Measurements from ENCODE around the gene MT1B. TPM values are rescaled to one million over a fixed set of nuclear protein-coding genes. Genes with fewer than 3 reads are reported as not detected.
A peak's percentile ranks its signal among the peaks of the same experiment; 100 is the strongest.

Gene MT1B
- total and polyA plus RNA-seq, 9 of the 15 experiments (the other 6 are each of a cell fraction or from before 2014, with no cell fraction given): not detected

DNA sequence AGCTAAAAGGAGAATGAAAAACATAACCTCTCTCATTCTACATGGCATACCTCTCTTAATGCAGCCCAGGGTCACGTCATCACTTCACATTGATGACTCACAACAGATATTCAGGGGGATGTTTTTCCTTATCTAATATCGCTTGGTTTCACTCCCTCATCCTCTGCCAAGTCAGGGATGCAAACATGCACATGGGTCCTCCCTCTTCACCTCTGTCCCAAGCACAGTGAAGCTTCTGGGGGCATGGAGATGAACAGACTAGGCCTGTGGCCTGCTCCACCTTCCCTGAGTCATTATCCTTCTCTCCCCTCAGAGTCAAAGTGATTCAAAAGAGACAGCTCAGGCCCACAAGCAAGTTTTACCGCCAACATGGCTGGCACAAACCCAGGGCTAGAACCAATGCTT, 45.6 kb upstream of the MT1B start:
- CTCF ChIA-PET (ENCODE audit: low intra/inter-chr PET ratio): no interaction called here
- TF ChIP-seq, protein P1, sequence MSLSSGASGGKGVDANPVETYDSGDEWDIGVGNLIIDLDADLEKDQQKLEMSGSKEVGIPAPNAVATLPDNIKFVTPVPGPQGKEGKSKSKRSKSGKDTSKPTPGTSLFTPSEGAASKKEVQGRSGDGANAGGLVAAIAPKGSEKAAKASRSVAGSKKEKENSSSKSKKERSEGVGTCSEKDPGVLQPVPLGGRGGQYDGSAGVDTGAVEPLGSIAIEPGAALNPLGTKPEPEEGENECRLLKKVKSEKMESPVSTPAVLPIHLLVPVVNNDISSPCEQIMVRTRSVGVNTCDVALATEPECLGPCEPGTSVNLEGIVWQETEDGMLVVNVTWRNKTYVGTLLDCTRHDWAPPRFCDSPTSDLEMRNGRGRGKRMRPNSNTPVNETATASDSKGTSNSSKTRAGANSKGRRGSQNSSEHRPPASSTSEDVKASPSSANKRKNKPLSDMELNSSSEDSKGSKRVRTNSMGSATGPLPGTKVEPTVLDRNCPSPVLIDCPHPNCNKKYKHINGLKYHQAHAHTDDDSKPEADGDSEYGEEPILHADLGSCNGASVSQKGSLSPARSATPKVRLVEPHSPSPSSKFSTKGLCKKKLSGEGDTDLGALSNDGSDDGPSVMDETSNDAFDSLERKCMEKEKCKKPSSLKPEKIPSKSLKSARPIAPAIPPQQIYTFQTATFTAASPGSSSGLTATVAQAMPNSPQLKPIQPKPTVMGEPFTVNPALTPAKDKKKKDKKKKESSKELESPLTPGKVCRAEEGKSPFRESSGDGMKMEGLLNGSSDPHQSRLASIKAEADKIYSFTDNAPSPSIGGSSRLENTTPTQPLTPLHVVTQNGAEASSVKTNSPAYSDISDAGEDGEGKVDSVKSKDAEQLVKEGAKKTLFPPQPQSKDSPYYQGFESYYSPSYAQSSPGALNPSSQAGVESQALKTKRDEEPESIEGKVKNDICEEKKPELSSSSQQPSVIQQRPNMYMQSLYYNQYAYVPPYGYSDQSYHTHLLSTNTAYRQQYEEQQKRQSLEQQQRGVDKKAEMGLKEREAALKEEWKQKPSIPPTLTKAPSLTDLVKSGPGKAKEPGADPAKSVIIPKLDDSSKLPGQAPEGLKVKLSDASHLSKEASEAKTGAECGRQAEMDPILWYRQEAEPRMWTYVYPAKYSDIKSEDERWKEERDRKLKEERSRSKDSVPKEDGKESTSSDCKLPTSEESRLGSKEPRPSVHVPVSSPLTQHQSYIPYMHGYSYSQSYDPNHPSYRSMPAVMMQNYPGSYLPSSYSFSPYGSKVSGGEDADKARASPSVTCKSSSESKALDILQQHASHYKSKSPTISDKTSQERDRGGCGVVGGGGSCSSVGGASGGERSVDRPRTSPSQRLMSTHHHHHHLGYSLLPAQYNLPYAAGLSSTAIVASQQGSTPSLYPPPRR (CRISPR knock-in tag; IDR thresholded peaks at IDR 0.05; ENCODE audit: borderline replicate concordance): no peak
- TF ChIP-seq DDX20 (tag; IDR thresholded peaks at IDR 0.05; ENCODE audit: low read depth) (no peak), ZNF23 (CRISPR knock-in tag; IDR thresholded peaks at IDR 0.05) (no peak), LEF1 (IDR thresholded peaks at IDR 0.05) (no peak), ARID1B (IDR thresholded peaks at IDR 0.05) (no peak), MIER1 (IDR thresholded peaks at IDR 0.05; ENCODE audit: low read depth) (no peak), ZNF311 (CRISPR knock-in tag; IDR thresholded peaks at IDR 0.05) (no peak), HMGXB4 (CRISPR knock-in tag; IDR thresholded peaks at IDR 0.05) (no peak), ZBED1 (IDR thresholded peaks at IDR 0.05) (no peak), ARHGAP35 (IDR thresholded peaks at IDR 0.05; ENCODE audit: partially characterized antibody) (no peak), CC2D1A (IDR thresholded peaks at IDR 0.05) (no peak), JUN (IDR thresholded peaks at IDR 0.05; ENCODE audit: borderline replicate concordance, low read depth, low read length) (0 out of 2 replicates have a peak, but pooled peaks have one; percentile 39), JUN (CRISPR knock-in tag; IDR thresholded peaks at IDR 0.05; ENCODE audit: borderline replicate concordance) (no peak), TAF15 (IDR thresholded peaks at IDR 0.05; ENCODE audit: low read depth, low read length) (no peak), HDGF (IDR thresholded peaks at IDR 0.05) (no peak)
- TF ChIP-seq, protein P2, sequence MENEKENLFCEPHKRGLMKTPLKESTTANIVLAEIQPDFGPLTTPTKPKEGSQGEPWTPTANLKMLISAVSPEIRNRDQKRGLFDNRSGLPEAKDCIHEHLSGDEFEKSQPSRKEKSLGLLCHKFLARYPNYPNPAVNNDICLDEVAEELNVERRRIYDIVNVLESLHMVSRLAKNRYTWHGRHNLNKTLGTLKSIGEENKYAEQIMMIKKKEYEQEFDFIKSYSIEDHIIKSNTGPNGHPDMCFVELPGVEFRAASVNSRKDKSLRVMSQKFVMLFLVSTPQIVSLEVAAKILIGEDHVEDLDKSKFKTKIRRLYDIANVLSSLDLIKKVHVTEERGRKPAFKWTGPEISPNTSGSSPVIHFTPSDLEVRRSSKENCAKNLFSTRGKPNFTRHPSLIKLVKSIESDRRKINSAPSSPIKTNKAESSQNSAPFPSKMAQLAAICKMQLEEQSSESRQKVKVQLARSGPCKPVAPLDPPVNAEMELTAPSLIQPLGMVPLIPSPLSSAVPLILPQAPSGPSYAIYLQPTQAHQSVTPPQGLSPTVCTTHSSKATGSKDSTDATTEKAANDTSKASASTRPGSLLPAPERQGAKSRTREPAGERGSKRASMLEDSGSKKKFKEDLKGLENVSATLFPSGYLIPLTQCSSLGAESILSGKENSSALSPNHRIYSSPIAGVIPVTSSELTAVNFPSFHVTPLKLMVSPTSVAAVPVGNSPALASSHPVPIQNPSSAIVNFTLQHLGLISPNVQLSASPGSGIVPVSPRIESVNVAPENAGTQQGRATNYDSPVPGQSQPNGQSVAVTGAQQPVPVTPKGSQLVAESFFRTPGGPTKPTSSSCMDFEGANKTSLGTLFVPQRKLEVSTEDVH (IDR thresholded peaks at IDR 0.05; ENCODE audit: low read depth, partially characterized antibody): no peak

More for the DNA sequence above, 45.6 kb upstream of the MT1B start:
- H3K4me2 ChIP-seq (ENCODE audit: insufficient read depth, low read length): no peak overlapping the region
- FAIRE-seq (no peak), ATAC-seq (no peak), DNase-seq (ENCODE audit: extremely low read depth in 1 of 4, low spot score in 3 of 4) (no peak)
- H4K20me1 ChIP-seq (replicated peaks; ENCODE audit: control insufficient read depth, insufficient read depth, low read length): no peaks in the 10 kb centered on the region
- in situ Hi-C loops (cut with MboI): no loop called here
- H3K4me3 ChIP-seq: no peak overlapping the region
- BruUV-seq (replicated peaks): no TSS peak
- intact Hi-C loops (cut with micrococcal nuclease): no loop called here
- H2AFZ ChIP-seq (ENCODE audit: low read depth, low read length): 0 out of 2 replicates have a peak overlapping the region, but pooled peaks have one; percentile 21
- 36% methylated on average over 3 of the region's 3 CpGs for WGBS (ENCODE audit: insufficient coverage, low coverage, missing lambda C conversion rate)
- no peaks in the 10 kb centered on the region for H3K36me3 ChIP-seq (ENCODE audit: control insufficient read depth, insufficient read depth, low read length)
- peaks cover 3 to 5% of the 10 kb centered on the region in 2 experiments; a peak in 2 of 5 replicates for H3K27me3 ChIP-seq (ENCODE audit: control insufficient read depth in 2 of 2, insufficient read depth in 2 of 2, low read length in 2 of 2)
- POLR2A ChIA-PET: interaction anchor here (0.7 to 1.5 kb wide), 2 partner anchors 14 to 155 kb away, joined by 3 read pairs; partner anchors contain the start of genes NUDT21 and OGFOD1
- H3K9me1 ChIP-seq (ENCODE audit: control insufficient read depth, insufficient read depth, low read length): no peaks in the 10 kb centered on the region
- peaks cover 27 to 29% of the 10 kb centered on the region in 2 experiments for H3K4me1 ChIP-seq (replicated peaks in 1 of 2; ENCODE audit: control insufficient read depth in 2 of 2, insufficient read depth in 2 of 2, low read length in 2 of 2)
- no peak overlapping the region for H3K9ac ChIP-seq (ENCODE audit: insufficient read depth in 1 of 2, low read depth in 2 of 2, low read length in 2 of 2)
- no peaks in the 10 kb centered on the region for H3K79me2 ChIP-seq (ENCODE audit: control insufficient read depth, insufficient read depth, low read length)
- H3K27ac ChIP-seq (ENCODE audit: extremely low read depth, low read depth, low read length): no peak overlapping the region
- H3K9me3 ChIP-seq (replicated peaks; ENCODE audit: control insufficient read depth, insufficient read depth, low read depth, low read length): no peaks in the 10 kb centered on the region
